GM12872 (cell line): ENCODE results near the gene UBE2A.

Experiments used
- TF ChIP-seq, protein P1 (sequence below): IDR thresholded peaks from 3 replicates; pipeline ENCODE4 v1.5.1; 2011; ENCODE audit warnings: low read depth, mild to moderate bottlenecking, low read length, moderate library complexity; ENCODE audit not compliant: insufficient read depth

UBE2A gene

DNA sequence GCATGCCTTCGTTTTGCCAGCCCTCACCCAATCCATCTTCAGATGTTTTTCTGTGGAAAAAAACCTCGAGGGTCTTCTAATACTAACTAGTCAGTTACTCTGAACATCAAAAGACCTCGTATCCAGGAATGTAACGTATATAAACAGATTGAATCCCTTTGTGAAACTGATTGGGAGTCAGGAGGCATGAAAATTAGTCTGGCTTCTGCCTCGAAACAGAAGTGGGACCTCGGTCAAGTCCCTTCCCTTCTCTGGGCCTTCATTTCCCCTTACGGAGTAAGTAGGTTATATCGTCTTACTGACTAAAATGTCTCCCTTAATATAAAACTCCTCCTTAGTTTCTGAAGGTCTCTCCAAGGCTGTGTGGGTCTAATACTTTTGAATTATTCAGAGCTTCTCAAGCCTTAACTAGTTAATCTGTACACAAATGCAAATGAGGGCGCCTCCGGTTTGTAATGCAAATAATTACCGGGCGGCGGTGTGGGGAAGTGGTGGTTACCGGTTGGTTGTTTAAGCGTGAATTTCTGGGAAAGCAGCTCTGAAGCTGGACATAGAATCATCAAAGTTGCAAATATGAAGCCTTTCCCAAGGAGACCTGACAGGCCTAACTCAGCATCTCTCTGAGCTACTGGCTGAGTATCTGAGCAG is 43.3 kb downstream of the UBE2A start:
- TF ChIP-seq, protein P1, sequence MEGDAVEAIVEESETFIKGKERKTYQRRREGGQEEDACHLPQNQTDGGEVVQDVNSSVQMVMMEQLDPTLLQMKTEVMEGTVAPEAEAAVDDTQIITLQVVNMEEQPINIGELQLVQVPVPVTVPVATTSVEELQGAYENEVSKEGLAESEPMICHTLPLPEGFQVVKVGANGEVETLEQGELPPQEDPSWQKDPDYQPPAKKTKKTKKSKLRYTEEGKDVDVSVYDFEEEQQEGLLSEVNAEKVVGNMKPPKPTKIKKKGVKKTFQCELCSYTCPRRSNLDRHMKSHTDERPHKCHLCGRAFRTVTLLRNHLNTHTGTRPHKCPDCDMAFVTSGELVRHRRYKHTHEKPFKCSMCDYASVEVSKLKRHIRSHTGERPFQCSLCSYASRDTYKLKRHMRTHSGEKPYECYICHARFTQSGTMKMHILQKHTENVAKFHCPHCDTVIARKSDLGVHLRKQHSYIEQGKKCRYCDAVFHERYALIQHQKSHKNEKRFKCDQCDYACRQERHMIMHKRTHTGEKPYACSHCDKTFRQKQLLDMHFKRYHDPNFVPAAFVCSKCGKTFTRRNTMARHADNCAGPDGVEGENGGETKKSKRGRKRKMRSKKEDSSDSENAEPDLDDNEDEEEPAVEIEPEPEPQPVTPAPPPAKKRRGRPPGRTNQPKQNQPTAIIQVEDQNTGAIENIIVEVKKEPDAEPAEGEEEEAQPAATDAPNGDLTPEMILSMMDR: no peak

DNA sequence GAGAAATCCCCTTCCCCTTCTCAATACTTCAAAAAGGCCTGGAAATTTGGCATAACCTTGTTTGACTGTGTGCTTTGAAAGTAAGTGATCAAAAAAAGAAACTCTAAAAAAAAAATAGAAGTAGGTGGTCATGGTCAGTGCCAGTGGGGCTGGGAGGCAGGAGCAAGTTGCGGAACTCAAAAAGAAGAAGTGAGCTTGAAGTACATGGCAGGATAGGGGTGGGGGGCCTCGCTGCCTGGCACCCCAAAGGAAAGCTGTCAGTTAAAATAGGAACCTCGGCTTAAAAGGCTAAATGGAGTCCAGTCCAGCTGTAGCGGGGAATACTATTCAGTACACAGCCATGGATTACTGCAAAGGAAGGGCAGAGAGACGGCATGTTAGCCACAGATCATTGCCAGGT is 44.1 kb downstream of the UBE2A start:
- TF ChIP-seq, protein P1: no peak

DNA sequence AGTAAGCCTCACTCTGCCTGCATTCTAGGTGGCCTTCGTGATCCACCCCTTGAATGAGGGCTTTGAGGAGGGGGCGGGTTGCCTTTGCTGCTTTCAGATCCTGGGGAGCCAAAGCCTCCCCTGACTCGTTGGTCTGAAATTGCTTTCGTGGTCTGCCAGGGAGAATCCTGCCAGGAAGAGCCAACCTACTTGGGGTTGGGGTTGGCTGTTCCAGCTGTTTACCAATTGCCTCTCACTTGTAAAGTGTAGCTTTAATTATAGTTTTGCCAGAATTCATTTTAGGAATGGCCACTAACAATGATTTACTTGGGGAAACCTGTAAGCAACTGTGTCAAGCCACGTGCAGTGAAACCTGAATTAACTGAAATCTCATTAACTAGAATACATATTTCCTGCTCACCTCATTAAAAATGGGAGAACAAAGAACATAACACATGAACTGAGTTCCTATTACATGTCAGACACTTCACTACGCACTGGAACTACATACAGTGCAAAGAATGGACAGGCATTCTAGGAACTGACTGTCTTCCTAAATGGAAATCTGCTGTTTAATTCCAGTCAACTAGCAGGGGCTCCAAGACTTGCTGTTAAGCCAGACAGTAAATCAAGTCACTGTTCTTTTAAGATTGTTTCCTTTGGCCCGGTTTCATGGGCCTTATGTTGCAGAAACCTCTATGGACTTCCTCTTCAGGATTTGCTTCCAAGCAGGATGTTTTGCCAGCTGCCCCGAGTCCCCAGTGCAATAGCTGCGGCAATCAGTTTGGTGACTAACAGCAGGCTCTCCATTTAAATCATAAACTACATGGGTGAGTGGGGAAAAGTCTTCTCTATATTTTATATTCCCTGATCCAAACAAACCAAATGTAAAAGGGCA is 48.2 kb downstream of the UBE2A start:
- TF ChIP-seq, protein P1: no peak

DNA sequence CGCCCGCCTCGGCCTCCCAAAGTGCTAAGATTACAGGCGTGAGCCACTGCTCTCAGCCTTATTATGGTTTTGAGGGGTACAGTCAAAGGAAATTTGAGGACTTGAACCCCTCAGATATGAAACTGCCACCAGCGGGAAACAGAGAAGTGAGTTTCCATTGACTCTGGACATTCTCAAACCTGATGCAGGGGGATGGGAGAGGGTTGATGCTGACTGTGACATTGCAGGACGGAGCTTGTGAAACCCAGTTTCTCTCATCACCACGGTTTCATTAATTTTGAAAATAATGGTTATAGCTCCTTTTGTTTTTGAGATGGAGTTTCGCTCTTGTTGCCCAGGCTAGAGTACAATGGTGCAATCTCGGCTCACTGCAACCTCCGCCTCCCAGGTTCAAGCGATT is 50.1 kb downstream of the UBE2A start:
- TF ChIP-seq, protein P1: no peak

DNA sequence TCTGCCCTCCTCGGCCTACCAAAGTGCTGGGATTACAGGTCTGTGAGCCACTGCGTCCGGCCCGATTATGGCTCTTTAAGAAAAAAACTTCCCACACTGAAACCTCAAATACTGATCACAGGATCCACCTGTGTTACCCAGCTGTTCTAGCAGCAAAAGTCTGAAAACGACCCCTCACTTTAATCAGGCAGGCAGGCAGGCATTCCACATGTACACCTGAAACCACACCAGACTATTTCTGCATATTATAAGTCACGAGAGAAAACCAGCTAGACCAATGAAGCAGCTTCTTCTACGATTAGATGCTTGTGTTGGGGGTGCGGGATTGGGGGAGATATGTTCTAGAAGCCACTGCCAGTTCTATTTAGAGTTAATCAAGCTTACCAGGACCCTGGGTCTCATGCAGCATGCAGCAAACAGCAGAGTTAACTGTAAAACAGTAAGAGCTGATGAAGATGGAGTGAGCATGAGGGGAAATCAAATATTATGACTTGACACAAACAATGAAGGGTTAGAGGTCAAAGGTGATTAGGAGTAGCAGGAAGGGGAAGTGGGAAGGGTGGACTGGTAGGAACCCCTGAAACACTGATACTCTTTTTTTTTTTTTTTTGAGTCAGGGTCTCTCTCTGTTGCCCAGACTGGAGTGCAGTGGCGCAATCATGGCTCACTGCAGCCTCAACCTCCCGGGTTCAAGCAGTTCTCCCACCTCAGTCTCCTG is 50.7 kb downstream of the UBE2A start:
- TF ChIP-seq, protein P1: no peak

DNA sequence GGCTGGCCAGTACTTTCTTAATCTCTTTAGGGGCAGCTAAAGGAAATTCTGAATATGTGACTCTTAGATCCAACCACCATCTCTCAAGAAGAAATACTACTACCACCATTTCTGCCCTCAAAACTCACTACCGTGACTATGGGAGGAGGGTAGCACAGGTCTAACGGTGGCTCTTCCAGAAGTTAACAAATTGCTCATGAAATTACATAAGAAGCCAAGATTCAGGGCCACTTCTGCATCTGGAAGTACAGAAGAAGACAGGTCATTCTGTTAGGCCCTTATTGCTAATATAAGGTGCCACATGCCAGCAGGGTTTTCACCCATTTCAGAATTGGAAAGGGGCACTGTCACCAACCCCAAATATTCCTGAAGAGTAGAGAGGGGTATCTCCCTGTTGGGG is 51.5 kb downstream of the UBE2A start:
- TF ChIP-seq, protein P1: no peak
